Measurements from ENCODE around the gene PCDHGA1. TPM values are rescaled to one million over a fixed set of nuclear protein-coding genes. Genes with fewer than 3 reads are reported as not detected.
"Not testable (repeated sequence)": the region's sequence is repeated elsewhere in the genome, so short reads cannot be mapped to it uniquely, and the experiment has no call there.

The PCDHGA1 gene
- total RNA-seq, 1 donor from 2014 or later = 0.09 TPM

- no peak for DNase-seq (ENCODE audit: low spot score)
- Mint-ChIP-seq H3K9me3 (peaks cover 19% of the 10 kb centered on the region), H3K27me3 (ENCODE audit: low read depth) (peaks cover 24% of the 10 kb centered on the region), H3K36me3 (ENCODE audit: low read depth) (peaks cover 2% of the 10 kb centered on the region), H3K4me1 (ENCODE audit: low read depth) (peaks cover 2% of the 10 kb centered on the region), H3K27ac (no peak within 1 kb of the TSS), H3K4me3 (ENCODE audit: low read depth) (peak within 1 kb of the TSS; percentile 63)
- intact Hi-C loops (cut with micrococcal nuclease) = no loop called here
Observed at GRCh38 chr5:141430332-141431113, 100.2 kb downstream of the PCDHGA1 start, which contains the start of gene PCDHGA12. Gene PCDHGA12 (plus strand): TSS chr5:141430507. CDS start chr5:141430760, 253 bp downstream.

DNA sequence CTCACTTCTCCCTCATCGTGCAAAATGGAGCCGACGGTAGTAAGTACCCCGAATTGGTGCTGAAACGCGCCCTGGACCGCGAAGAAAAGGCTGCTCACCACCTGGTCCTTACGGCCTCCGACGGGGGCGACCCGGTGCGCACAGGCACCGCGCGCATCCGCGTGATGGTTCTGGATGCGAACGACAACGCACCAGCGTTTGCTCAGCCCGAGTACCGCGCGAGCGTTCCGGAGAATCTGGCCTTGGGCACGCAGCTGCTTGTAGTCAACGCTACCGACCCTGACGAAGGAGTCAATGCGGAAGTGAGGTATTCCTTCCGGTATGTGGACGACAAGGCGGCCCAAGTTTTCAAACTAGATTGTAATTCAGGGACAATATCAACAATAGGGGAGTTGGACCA is 101.0 kb downstream of the PCDHGA1 start:
- Mint-ChIP-seq H3K27ac (no peak overlapping the region), H3K27me3 (ENCODE audit: low read depth) (peaks cover 24% of the 10 kb centered on the region), H3K9me3 (peaks cover 19% of the 10 kb centered on the region), H3K4me1 (ENCODE audit: low read depth) (peaks cover 2% of the 10 kb centered on the region), H3K36me3 (ENCODE audit: low read depth) (peaks cover 2% of the 10 kb centered on the region), H3K4me3 (ENCODE audit: low read depth) (no peak overlapping the region)
- intact Hi-C loops (cut with micrococcal nuclease) = no loop called here
- no peak for DNase-seq (ENCODE audit: low spot score)

DNA sequence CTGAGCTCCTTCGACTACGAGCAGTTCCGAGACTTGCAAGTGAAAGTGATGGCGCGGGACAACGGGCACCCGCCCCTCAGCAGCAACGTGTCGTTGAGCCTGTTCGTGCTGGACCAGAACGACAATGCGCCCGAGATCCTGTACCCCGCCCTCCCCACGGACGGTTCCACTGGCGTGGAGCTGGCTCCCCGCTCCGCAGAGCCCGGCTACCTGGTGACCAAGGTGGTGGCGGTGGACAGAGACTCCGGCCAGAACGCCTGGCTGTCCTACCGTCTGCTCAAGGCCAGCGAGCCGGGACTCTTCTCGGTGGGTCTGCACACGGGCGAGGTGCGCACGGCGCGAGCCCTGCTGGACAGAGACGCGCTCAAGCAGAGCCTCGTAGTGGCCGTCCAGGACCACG is 102.0 kb downstream of the PCDHGA1 start:
- not testable (repeated sequence) for H3K27ac Mint-ChIP-seq

GRCh38 chr5:141432726-141433125 is 102.4 kb downstream of the PCDHGA1 start:
- intact Hi-C loops (cut with micrococcal nuclease); DNase-seq (ENCODE audit: low spot score); H3K4me1 Mint-ChIP-seq (ENCODE audit: low read depth); H3K36me3 Mint-ChIP-seq (ENCODE audit: low read depth); H3K4me3 Mint-ChIP-seq (ENCODE audit: low read depth); H3K27ac Mint-ChIP-seq: not testable (repeated sequence)
- peaks cover 25% of the 10 kb centered on the region for H3K27me3 Mint-ChIP-seq (ENCODE audit: low read depth)
- H3K9me3 Mint-ChIP-seq = peaks cover 19% of the 10 kb centered on the region

More for the DNA sequence above, 102.0 kb downstream of the PCDHGA1 start:
- intact Hi-C loops (cut with micrococcal nuclease); DNase-seq (ENCODE audit: low spot score); H3K36me3 Mint-ChIP-seq (ENCODE audit: low read depth); H3K4me3 Mint-ChIP-seq (ENCODE audit: low read depth); H3K4me1 Mint-ChIP-seq (ENCODE audit: low read depth): not testable (repeated sequence)
- Mint-ChIP-seq H3K9me3 (peaks cover 19% of the 10 kb centered on the region), H3K27me3 (ENCODE audit: low read depth) (peaks cover 25% of the 10 kb centered on the region)

DNA sequence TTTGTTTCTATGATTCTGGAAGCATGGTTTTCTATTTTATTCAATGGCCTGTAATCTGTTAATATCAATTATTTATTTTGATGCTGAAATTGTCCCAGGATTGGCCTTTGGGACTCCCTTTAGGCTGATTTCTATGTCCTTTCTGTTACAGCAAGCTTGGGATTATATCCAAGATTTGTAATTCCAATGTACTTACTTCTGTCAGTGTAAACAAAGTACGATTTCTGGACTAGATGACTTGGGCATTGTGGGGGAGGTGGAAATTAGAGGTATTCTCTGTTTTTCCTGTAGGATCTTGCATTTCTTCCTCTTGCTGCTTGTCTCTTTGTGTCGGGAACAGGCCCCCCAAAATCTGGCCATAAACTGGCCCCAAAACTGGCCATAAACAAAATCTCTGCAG is 103.7 kb downstream of the PCDHGA1 start:
- Mint-ChIP-seq H3K27me3 (ENCODE audit: low read depth) (peaks cover 22% of the 10 kb centered on the region), H3K4me3 (ENCODE audit: low read depth) (no peak overlapping the region), H3K27ac (no peak overlapping the region), H3K36me3 (ENCODE audit: low read depth) (peaks cover 2% of the 10 kb centered on the region), H3K4me1 (ENCODE audit: low read depth) (peaks cover 2% of the 10 kb centered on the region), H3K9me3 (peaks cover 15% of the 10 kb centered on the region)
- intact Hi-C loops (cut with micrococcal nuclease) = no loop called here
- no peak for DNase-seq (ENCODE audit: low spot score)

GRCh38 chr5:141437221-141437620 is 106.9 kb downstream of the PCDHGA1 start:
- no peak overlapping the region for H3K4me3 Mint-ChIP-seq (ENCODE audit: low read depth)
- H3K9me3 Mint-ChIP-seq = peaks cover 2% of the 10 kb centered on the region
- no peak for DNase-seq (ENCODE audit: low spot score)
- H3K27me3 Mint-ChIP-seq (ENCODE audit: low read depth) = peaks cover 7% of the 10 kb centered on the region
- no peak overlapping the region for H3K27ac Mint-ChIP-seq
- no peaks in the 10 kb centered on the region for H3K36me3 Mint-ChIP-seq (ENCODE audit: low read depth)
- no peaks in the 10 kb centered on the region for H3K4me1 Mint-ChIP-seq (ENCODE audit: low read depth)
- intact Hi-C loops (cut with micrococcal nuclease) = no loop called here

GRCh38 chr5:141439411-141440141 is 109.3 kb downstream of the PCDHGA1 start:
- Mint-ChIP-seq H3K9me3 (peaks cover 6% of the 10 kb centered on the region), H3K27ac (no peak overlapping the region), H3K36me3 (ENCODE audit: low read depth) (no peaks in the 10 kb centered on the region), H3K4me3 (ENCODE audit: low read depth) (no peak overlapping the region), H3K27me3 (ENCODE audit: low read depth) (peaks cover 1% of the 10 kb centered on the region), H3K4me1 (ENCODE audit: low read depth) (no peaks in the 10 kb centered on the region)
- intact Hi-C loops (cut with micrococcal nuclease) = no loop called here
- DNase-seq (ENCODE audit: low spot score) = no peak

DNA sequence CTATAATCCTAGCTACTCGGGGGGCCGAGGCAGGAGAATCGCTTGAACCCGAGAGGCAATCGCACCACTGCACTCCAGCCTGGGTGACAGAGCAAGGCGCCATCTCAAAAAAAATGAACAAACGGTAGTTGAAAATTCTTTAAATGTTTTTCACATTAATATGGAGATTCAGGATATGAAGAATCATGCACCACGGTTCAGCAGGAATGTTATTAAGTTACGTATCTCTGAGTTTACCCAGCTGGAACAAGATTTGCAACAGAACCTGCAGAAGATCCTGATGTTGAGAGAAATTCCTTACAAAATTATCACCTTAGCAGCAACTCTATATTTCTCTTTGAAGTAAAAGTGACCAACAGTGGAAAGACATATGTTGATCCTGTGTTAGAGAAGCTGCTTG is 110.0 kb downstream of the PCDHGA1 start:
- Mint-ChIP-seq H3K27me3 (ENCODE audit: low read depth) (peaks cover 1% of the 10 kb centered on the region), H3K27ac (no peak overlapping the region), H3K9me3 (peaks cover 6% of the 10 kb centered on the region), H3K36me3 (ENCODE audit: low read depth) (no peaks in the 10 kb centered on the region), H3K4me3 (ENCODE audit: low read depth) (no peak overlapping the region), H3K4me1 (ENCODE audit: low read depth) (no peaks in the 10 kb centered on the region)
- no peak for DNase-seq (ENCODE audit: low spot score)
- intact Hi-C loops (cut with micrococcal nuclease) = no loop called here

- peaks cover under 1% of the 10 kb centered on the region for H3K27me3 Mint-ChIP-seq (ENCODE audit: low read depth)
- H3K4me3 Mint-ChIP-seq (ENCODE audit: low read depth) = no peak overlapping the region
- no peak for DNase-seq (ENCODE audit: low spot score)
- peaks cover 6% of the 10 kb centered on the region for H3K9me3 Mint-ChIP-seq
- no peaks in the 10 kb centered on the region for H3K36me3 Mint-ChIP-seq (ENCODE audit: low read depth)
- intact Hi-C loops (cut with micrococcal nuclease) = no loop called here
- H3K4me1 Mint-ChIP-seq (ENCODE audit: low read depth) = no peaks in the 10 kb centered on the region
- no peak overlapping the region for H3K27ac Mint-ChIP-seq
Observed at GRCh38 chr5:141441571-141442170, 111.4 kb downstream of the PCDHGA1 start.

- no peak overlapping the region for H3K27ac Mint-ChIP-seq
- no peaks in the 10 kb centered on the region for H3K9me3 Mint-ChIP-seq
- no peaks in the 10 kb centered on the region for H3K36me3 Mint-ChIP-seq (ENCODE audit: low read depth)
- H3K4me1 Mint-ChIP-seq (ENCODE audit: low read depth) = no peaks in the 10 kb centered on the region
- intact Hi-C loops (cut with micrococcal nuclease) = no loop called here
- no peak overlapping the region for H3K4me3 Mint-ChIP-seq (ENCODE audit: low read depth)
- no peak for DNase-seq (ENCODE audit: low spot score)
- H3K27me3 Mint-ChIP-seq (ENCODE audit: low read depth) = peaks cover 2% of the 10 kb centered on the region
Observed at GRCh38 chr5:141465351-141465750, 135.0 kb downstream of the PCDHGA1 start.

DNA sequence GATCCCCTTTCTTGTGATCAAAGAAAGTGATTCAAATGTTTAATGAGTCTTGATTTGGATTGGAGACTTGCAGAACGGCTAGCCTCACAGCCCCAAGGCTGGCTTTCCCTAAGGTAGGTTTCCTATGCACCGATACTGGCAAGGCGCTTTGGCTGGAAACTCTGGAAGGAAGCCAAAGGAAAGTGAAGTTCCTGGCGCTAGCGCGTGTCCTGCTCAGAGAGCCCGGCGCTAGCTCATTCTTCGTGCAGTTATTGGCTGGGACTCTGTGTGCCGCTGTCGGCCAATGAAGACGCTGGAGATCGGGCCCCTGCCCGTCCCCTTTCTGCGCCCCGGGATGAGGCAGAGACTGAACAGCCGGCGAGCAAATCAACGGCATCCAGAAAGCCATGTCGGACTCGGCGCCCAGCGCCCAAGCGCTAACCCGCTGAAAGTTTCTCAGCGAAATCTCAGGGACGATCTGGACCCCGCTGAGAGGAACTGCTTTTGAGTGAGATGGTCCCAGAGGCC is 145.4 kb downstream of the PCDHGA1 start, which contains the start of gene PCDHGC3:
Gene PCDHGC3, plus strand, starts transcription at position 342 of the 507 bp plus-strand sequence. Its CDS starts 151 bp downstream, at position 493.
- DNase-seq (ENCODE audit: low spot score) = no peak
- H3K27me3 Mint-ChIP-seq (ENCODE audit: low read depth) = peaks cover 71% of the 10 kb centered on the region
- peaks cover 12% of the 10 kb centered on the region for H3K4me1 Mint-ChIP-seq (ENCODE audit: low read depth)
- no peak within 1 kb of the TSS for H3K27ac Mint-ChIP-seq
- peak within 1 kb of the TSS; percentile 85 for H3K4me3 Mint-ChIP-seq (ENCODE audit: low read depth)
- H3K36me3 Mint-ChIP-seq (ENCODE audit: low read depth) = peaks cover 2% of the 10 kb centered on the region
- H3K9me3 Mint-ChIP-seq = no peaks in the 10 kb centered on the region
- intact Hi-C loops (cut with micrococcal nuclease) = loop anchor here (5.0 kb wide), 2 partner anchors 37 to 53 kb away; partner anchors contain the start of gene PCDHGA11

DNA sequence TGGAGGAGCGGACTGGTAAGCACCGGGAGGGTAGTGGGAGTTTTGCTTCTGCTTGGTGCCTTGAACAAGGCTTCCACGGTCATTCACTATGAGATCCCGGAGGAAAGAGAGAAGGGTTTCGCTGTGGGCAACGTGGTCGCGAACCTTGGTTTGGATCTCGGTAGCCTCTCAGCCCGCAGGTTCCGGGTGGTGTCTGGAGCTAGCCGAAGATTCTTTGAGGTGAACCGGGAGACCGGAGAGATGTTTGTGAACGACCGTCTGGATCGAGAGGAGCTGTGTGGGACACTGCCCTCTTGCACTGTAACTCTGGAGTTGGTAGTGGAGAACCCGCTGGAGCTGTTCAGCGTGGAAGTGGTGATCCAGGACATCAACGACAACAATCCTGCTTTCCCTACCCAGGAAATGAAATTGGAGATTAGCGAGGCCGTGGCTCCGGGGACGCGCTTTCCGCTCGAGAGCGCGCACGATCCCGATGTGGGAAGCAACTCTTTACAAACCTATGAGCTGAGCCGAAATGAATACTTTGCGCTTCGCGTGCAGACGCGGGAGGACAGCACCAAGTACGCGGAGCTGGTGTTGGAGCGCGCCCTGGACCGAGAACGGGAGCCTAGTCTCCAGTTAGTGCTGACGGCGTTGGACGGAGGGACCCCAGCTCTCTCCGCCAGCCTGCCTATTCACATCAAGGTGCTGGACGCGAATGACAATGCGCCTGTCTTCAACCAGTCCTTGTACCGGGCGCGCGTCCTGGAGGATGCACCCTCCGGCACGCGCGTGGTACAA is 146.0 kb downstream of the PCDHGA1 start:
- no peak for DNase-seq (ENCODE audit: low spot score)

More for the DNA sequence above, 146.0 kb downstream of the PCDHGA1 start:
- no peaks in the 10 kb centered on the region for H3K9me3 Mint-ChIP-seq
- intact Hi-C loops (cut with micrococcal nuclease) = loop anchor here (5.0 kb wide), 2 partner anchors 36 to 54 kb away; partner anchors contain the start of gene PCDHGA11
- peaks cover 76% of the 10 kb centered on the region for H3K27me3 Mint-ChIP-seq (ENCODE audit: low read depth)
- peaks cover 12% of the 10 kb centered on the region for H3K4me1 Mint-ChIP-seq (ENCODE audit: low read depth)
- H3K36me3 Mint-ChIP-seq (ENCODE audit: low read depth) = peaks cover 2% of the 10 kb centered on the region
- no peak overlapping the region for H3K27ac Mint-ChIP-seq
- peak overlapping the region; percentile 85 for H3K4me3 Mint-ChIP-seq (ENCODE audit: low read depth)

Measured in activated T-helper 2 cell treated with anti-CD3 and anti-CD28 coated beads, Interferon-gamma antibody, Interleukin-2, Interleukin-4, amounts not matched to agents 10 μg/mL and 5 μg/mL and 100 μg/mL, durations not matched to agents 14 hours and 24 hours and 36 hours (primary cell).